HFF-Myc (cell line): ENCODE results near the gene ERBB2.
A peak's percentile ranks its signal among the peaks of the same experiment; 100 is the strongest.

Experiments used
- DNase-seq: peaks from one replicate; pipeline ENCODE4 v3.0.0-alpha.2; 2011; ENCODE audit warnings: low read depth; ENCODE audit errors: extremely low read depth
- H3K4me3 ChIP-seq: replicated peaks from 2 replicates; pipeline ENCODE4 v1.5.1; 2011; ENCODE audit warnings: low read depth, mild to moderate bottlenecking, control low read depth, low read length
- CTCF ChIP-seq: IDR thresholded peaks from 2 replicates; pipeline ENCODE4 v1.5.1; 2012; ENCODE audit warnings: mild to moderate bottlenecking, low read depth, low read length, control low read depth; ENCODE audit errors: missing control alignments

The ERBB2 gene

GRCh38 chr17:39754958-39755553 lies 55.2 kb downstream of the ERBB2 start:
- DNase-seq = no peak
- peak overlapping the region; percentile 40 for H3K4me3 ChIP-seq
- no peak for TF ChIP-seq CTCF

DNA sequence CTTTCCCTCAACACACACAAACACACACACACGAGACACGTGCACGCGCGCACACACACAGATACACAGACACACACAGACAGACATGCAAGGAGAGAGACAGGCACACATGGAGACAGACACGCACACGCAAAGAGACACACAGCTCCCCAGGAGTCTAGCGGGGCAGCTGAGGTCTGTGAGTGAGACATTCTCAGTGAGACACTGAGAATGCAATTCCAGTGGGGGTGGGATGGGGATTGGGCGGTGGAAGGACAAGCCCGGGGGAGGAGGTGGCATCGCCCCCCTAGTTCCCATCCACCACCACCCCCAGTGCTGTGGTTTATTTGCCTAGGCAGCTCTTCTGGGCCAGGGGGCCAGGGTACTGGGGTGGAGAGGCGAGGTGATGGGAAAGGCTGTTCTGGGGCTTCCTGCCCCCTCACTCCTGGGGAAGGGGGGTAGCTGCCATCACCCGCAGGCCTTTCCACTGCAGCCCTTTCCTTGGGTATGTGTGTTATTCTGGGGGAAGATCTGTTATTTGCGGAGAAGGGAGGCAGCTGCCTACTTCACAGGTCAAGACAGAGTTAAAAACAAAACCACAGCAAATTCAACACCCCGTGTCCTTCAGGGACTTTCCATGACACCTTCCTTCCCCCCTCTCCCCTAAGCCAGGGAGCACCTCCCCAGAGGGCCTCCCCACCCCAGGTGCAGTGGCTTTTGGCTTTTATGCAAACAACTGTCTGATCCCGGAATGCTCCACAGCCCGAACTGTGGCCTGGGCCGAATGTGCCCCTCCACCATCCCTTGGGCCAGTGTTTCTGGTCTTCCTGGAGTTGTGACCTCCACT lies 55.9 kb downstream of the ERBB2 start:
- H3K4me3 ChIP-seq = no peak overlapping the region
- DNase-seq = no peak
- TF ChIP-seq CTCF = no peak

GRCh38 chr17:39756380-39757079 lies 56.7 kb downstream of the ERBB2 start:
- no peak for TF ChIP-seq CTCF
- DNase-seq = no peak
- H3K4me3 ChIP-seq = no peak overlapping the region

GRCh38 chr17:39757176-39757662 lies 57.4 kb downstream of the ERBB2 start:
- TF ChIP-seq CTCF = no peak
- no peak overlapping the region for H3K4me3 ChIP-seq
- DNase-seq = no peak

- TF ChIP-seq CTCF = no peak
- H3K4me3 ChIP-seq = no peak overlapping the region
- no peak for DNase-seq
These were observed 58.3 kb downstream of the ERBB2 start for GRCh38 chr17:39757931-39758873.

DNA sequence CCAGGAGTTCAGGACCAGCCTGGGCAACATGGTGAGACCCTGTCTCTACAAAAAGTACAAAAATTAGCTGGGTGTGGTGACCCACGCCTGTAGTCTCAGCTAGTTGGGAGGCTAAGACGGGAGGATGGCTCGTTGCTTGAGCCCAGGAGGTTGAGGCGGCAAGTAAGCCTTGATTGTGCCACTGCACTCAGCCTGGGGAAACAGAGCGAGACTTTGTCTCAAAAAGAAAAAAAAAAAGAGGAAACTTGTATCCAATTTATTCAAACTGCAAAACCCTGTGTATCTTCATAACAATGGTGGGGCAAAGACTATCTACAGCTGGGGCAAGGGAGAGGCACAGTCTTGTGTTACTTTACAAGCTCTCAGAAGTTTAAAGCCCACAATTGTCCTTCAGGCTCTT lies 59.3 kb downstream of the ERBB2 start:
- no peak overlapping the region for H3K4me3 ChIP-seq
- no peak for TF ChIP-seq CTCF
- DNase-seq = no peak
